SK-N-SH treated with all-trans-retinoic acid at 6 μM for 48 hours (cell line): ENCODE measurements around the gene GRIA4.

Source experiments
- ARNTL ChIP-seq: fragments of 450-650 bp; formaldehyde crosslinking; IDR thresholded peaks from 2 replicates; pipeline ENCODE4 v1.5.0; 2020; ENCODE audit warnings: low read depth, mild to moderate bottlenecking, moderate library complexity, borderline replicate concordance
- GLIS3 ChIP-seq: fragments of 250-450 bp; sonication (Bioruptor Pico); IDR thresholded peaks from 2 replicates; pipeline ENCODE4 v1.5.0; 2020; ENCODE audit warnings: mild to moderate bottlenecking, moderate library complexity
- OSR1 ChIP-seq: fragments of 250-450 bp; sonication (Bioruptor Pico); IDR thresholded peaks from 2 replicates; pipeline ENCODE4 v1.8.0; 2022; ENCODE audit warnings: moderate library complexity, mild to moderate bottlenecking, inconsistent platforms
- POU6F1 ChIP-seq: fragments of 250-450 bp; sonication (Bioruptor Pico); IDR thresholded peaks from 2 replicates; pipeline ENCODE4 v1.8.0; 2021; ENCODE audit warnings: low read depth, mild to moderate bottlenecking, moderate library complexity, borderline replicate concordance
- RARB ChIP-seq: fragments of 250-450 bp; sonication (Bioruptor Pico); IDR thresholded peaks from 2 replicates; pipeline ENCODE4 v1.8.0; 2021; ENCODE audit warnings: mild to moderate bottlenecking, moderate library complexity
- SNAI2 ChIP-seq: fragments of 250-450 bp; sonication (Bioruptor Pico); IDR thresholded peaks from 2 replicates; pipeline ENCODE4 v1.5.0; 2020; ENCODE audit warnings: mild to moderate bottlenecking, moderate library complexity
- TCF4 ChIP-seq: fragments of 250-450 bp; sonication (Bioruptor Pico); IDR thresholded peaks from 2 replicates; pipeline ENCODE4 v1.8.0; 2021; ENCODE audit warnings: mild to moderate bottlenecking, moderate library complexity, borderline replicate concordance
- TOX ChIP-seq: fragments of 250-450 bp; sonication (Bioruptor Pico); IDR thresholded peaks from 2 replicates; pipeline ENCODE4 v1.8.0; 2021; ENCODE audit warnings: mild to moderate bottlenecking, moderate library complexity, borderline replicate concordance
- ZFP3 ChIP-seq: fragments of 250-450 bp; sonication (Bioruptor Pico); IDR thresholded peaks from 2 replicates; pipeline ENCODE4 v1.5.0; 2020; ENCODE audit warnings: mild to moderate bottlenecking, moderate library complexity
- ZFP30 ChIP-seq: fragments of 450-650 bp; formaldehyde crosslinking; IDR thresholded peaks from 2 replicates; pipeline ENCODE4 v1.5.0; 2022; ENCODE audit warnings: mild to moderate bottlenecking, moderate library complexity
- TF ChIP-seq, protein P1 (sequence below): fragments of 250-450 bp; sonication (Bioruptor Pico); IDR thresholded peaks from 2 replicates; pipeline ENCODE4 v1.8.0; 2020; ENCODE audit warnings: mild to moderate bottlenecking, moderate library complexity, borderline replicate concordance
- TF ChIP-seq, protein P2 (sequence below): fragments of 250-450 bp; sonication (Bioruptor Pico); IDR thresholded peaks from 2 replicates; pipeline ENCODE4 v1.5.1; 2020; ENCODE audit warnings: low read depth, mild to moderate bottlenecking, moderate library complexity

DNA sequence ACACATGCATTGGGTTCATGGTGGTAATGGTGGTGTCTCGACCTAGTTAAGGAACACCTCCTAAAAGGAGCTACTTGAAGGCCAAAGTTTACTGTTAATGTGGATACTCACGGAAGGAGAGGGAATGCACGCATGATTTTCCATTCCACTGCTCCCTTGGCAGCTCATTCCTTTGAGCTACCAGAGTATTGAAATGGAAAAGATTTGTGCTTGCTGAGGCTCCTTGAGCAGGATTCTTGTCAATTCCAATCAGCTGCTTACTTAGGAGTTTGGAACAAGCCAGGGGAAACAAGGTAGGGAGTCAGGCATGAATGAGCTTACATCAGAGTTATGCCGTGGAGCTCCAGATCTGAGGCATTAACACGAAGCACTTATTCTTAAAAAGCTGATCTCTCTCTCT, 108.8 kb downstream of the GRIA4 start:
- no peak for TF ChIP-seq SNAI2 (CRISPR knock-in tag)
- TF ChIP-seq, protein P1, sequence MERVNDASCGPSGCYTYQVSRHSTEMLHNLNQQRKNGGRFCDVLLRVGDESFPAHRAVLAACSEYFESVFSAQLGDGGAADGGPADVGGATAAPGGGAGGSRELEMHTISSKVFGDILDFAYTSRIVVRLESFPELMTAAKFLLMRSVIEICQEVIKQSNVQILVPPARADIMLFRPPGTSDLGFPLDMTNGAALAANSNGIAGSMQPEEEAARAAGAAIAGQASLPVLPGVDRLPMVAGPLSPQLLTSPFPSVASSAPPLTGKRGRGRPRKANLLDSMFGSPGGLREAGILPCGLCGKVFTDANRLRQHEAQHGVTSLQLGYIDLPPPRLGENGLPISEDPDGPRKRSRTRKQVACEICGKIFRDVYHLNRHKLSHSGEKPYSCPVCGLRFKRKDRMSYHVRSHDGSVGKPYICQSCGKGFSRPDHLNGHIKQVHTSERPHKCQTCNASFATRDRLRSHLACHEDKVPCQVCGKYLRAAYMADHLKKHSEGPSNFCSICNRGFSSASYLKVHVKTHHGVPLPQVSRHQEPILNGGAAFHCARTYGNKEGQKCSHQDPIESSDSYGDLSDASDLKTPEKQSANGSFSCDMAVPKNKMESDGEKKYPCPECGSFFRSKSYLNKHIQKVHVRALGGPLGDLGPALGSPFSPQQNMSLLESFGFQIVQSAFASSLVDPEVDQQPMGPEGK (CRISPR knock-in tag): no peak
- no peak for TF ChIP-seq ARNTL (CRISPR knock-in tag)
- TF ChIP-seq ZFP30 (CRISPR knock-in tag): no peak
- TF ChIP-seq, protein P2, sequence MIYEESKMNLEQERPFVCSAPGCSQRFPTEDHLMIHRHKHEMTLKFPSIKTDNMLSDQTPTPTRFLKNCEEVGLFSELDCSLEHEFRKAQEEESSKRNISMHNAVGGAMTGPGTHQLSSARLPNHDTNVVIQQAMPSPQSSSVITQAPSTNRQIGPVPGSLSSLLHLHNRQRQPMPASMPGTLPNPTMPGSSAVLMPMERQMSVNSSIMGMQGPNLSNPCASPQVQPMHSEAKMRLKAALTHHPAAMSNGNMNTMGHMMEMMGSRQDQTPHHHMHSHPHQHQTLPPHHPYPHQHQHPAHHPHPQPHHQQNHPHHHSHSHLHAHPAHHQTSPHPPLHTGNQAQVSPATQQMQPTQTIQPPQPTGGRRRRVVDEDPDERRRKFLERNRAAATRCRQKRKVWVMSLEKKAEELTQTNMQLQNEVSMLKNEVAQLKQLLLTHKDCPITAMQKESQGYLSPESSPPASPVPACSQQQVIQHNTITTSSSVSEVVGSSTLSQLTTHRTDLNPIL (CRISPR knock-in tag): no peak
- no peak for TF ChIP-seq TOX (CRISPR knock-in tag)
- no peak for TF ChIP-seq POU6F1
- no peak for TF ChIP-seq RARB
- no peak for TF ChIP-seq TCF4 (CRISPR knock-in tag)
- no peak for TF ChIP-seq OSR1 (CRISPR knock-in tag)
- no peak for TF ChIP-seq GLIS3 (CRISPR knock-in tag)
- no peak for TF ChIP-seq ZFP3 (CRISPR knock-in tag)
